Gastroesophageal sphincter (tissue), 3 donors: ENCODE results near the gene ZMAT5.

ENCODE experiments used
- CTCF ChIP-seq, 4 experiments: fragments of 200-600 bp in 2 of 4; fragments of 450-650 bp in 2 of 4; sonication (generic) in 1 of 4; IDR thresholded peaks; one replicate each; pipeline ENCODE4 v1.5.1; 2017 to 2019; ENCODE audit warnings: antibody characterized with exemption in 4 of 4, mild to moderate bottlenecking in 2 of 4, moderate library complexity in 2 of 4
- POLR2A ChIP-seq, 2 donors: fragments of 450-650 bp; IDR thresholded peaks; one replicate each; pipeline ENCODE4 v1.6.1; 2017; ENCODE audit warnings: antibody characterized with exemption in 2 of 2, mild to moderate bottlenecking in 2 of 2, moderate library complexity in 1 of 2
- POLR2AphosphoS5 ChIP-seq: sonication (generic); formaldehyde crosslinking; IDR thresholded peaks from one replicate; pipeline ENCODE4 v1.6.1; 2017; ENCODE audit warnings: antibody characterized with exemption

GRCh38 chr22:29741926-29742325 lies 24.9 kb downstream of the ZMAT5 start:
- TF ChIP-seq CTCF (IDR thresholded peaks at IDR 0.05), result no peak
- TF ChIP-seq POLR2A (IDR thresholded peaks at IDR 0.05), result no peak
- no peak for TF ChIP-seq POLR2AphosphoS5
